Ectodermal cell (in vitro differentiated cells): ENCODE measurements around the gene WDSUB1.

Experiments
- H3K27ac ChIP-seq: 2 replicates; pipeline ENCODE4 v1.7.0; 2013; ENCODE audit warnings: mild to moderate bottlenecking, low read depth, low read length; ENCODE audit not compliant: insufficient read depth, poor library complexity, severe bottlenecking
- H3K27me3 ChIP-seq: 2 replicates; pipeline ENCODE4 v1.7.0; 2013; ENCODE audit warnings: mild to moderate bottlenecking, low read length; ENCODE audit not compliant: insufficient read depth, control insufficient read depth, poor library complexity, severe bottlenecking
- H3K36me3 ChIP-seq: one replicate; pipeline ENCODE4 v1.7.0; 2013; ENCODE audit warnings: low read length; ENCODE audit not compliant: control insufficient read depth, insufficient read depth
- H3K4me1 ChIP-seq: one replicate; pipeline ENCODE4 v1.7.0; 2013; ENCODE audit warnings: low read length; ENCODE audit not compliant: control insufficient read depth, insufficient read depth
- H3K4me3 ChIP-seq: 2 replicates; pipeline ENCODE4 v1.7.0; 2013; ENCODE audit warnings: low read depth, low read length, control low read depth; ENCODE audit not compliant: insufficient read depth
- H3K9me3 ChIP-seq: 2 replicates; pipeline ENCODE4 v1.7.0; 2013; ENCODE audit warnings: mild to moderate bottlenecking, low read length, moderate library complexity; ENCODE audit not compliant: control insufficient read depth
- WGBS, 2 experiments: methylation state at CpG; one replicate each; pipeline ENCODE4 v1.1.7; 2013; ENCODE audit warnings: missing lambda C conversion rate in 2 of 2; 5-methylcytosine and 5-hydroxymethylcytosine counted together

Gene WDSUB1

GRCh38 chr2:159209341-159210306 is 76.9 kb downstream of the WDSUB1 start:
- 86 to 88% methylated on average over 15 of the region's 15 CpGs for WGBS, 2 experiments
- Histone ChIP-seq H3K4me3 (no peak overlapping the region), H3K9me3 (no peaks in the 10 kb centered on the region), H3K4me1 (peaks cover 19% of the 10 kb centered on the region), H3K27me3 (peaks cover 8% of the 10 kb centered on the region), H3K36me3 (no peaks in the 10 kb centered on the region), H3K27ac (no peak overlapping the region)

- 89 to 92% methylated on average over 5 of the region's 5 CpGs for WGBS, 2 experiments
- Histone ChIP-seq H3K27ac (no peak overlapping the region), H3K4me3 (no peak overlapping the region), H3K4me1 (peaks cover 19% of the 10 kb centered on the region), H3K27me3 (peaks cover 4% of the 10 kb centered on the region), H3K9me3 (no peaks in the 10 kb centered on the region), H3K36me3 (no peaks in the 10 kb centered on the region)
Observed at GRCh38 chr2:159208438-159208837, 78.1 kb downstream of the WDSUB1 start.

GRCh38 chr2:159206736-159207380 is 79.6 kb downstream of the WDSUB1 start:
- no peaks in the 10 kb centered on the region for H3K36me3 ChIP-seq
- H3K4me1 ChIP-seq: peaks cover 15% of the 10 kb centered on the region
- peaks cover 3% of the 10 kb centered on the region for H3K27me3 ChIP-seq
- H3K27ac ChIP-seq: no peak overlapping the region
- WGBS, 2 experiments: 93 to 94% methylated on average over 5 to 6 of the region's 6 CpGs
- no peak overlapping the region for H3K4me3 ChIP-seq
- no peaks in the 10 kb centered on the region for H3K9me3 ChIP-seq

GRCh38 chr2:159204381-159205144 is 81.9 kb downstream of the WDSUB1 start:
- Histone ChIP-seq H3K4me1 (peaks cover 14% of the 10 kb centered on the region), H3K36me3 (no peaks in the 10 kb centered on the region), H3K27me3 (peaks cover 3% of the 10 kb centered on the region), H3K4me3 (no peak overlapping the region), H3K27ac (no peak overlapping the region), H3K9me3 (no peaks in the 10 kb centered on the region)
- 93 to 94% methylated on average over 15 of the region's 15 CpGs for WGBS, 2 experiments

- Histone ChIP-seq H3K36me3 (no peaks in the 10 kb centered on the region), H3K27ac (no peak overlapping the region), H3K4me1 (peaks cover 16% of the 10 kb centered on the region), H3K9me3 (no peaks in the 10 kb centered on the region), H3K27me3 (no peaks in the 10 kb centered on the region), H3K4me3 (no peak overlapping the region)
- 92% methylated on average over 4 of the region's 4 CpGs for WGBS, 2 experiments
Observed at GRCh38 chr2:159202568-159203071, 83.9 kb downstream of the WDSUB1 start.

- Histone ChIP-seq H3K27me3 (no peaks in the 10 kb centered on the region), H3K36me3 (no peaks in the 10 kb centered on the region), H3K9me3 (no peaks in the 10 kb centered on the region), H3K4me1 (peaks cover 16% of the 10 kb centered on the region), H3K27ac (no peak overlapping the region), H3K4me3 (no peak overlapping the region)
- 83% methylated on average over 8 of the region's 8 CpGs for WGBS, 2 experiments
Observed at GRCh38 chr2:159201360-159202063, 85.0 kb downstream of the WDSUB1 start.

GRCh38 chr2:159200498-159200897 is 86.0 kb downstream of the WDSUB1 start:
- no peaks in the 10 kb centered on the region for H3K36me3 ChIP-seq

GRCh38 chr2:159199761-159200465 is 86.6 kb downstream of the WDSUB1 start:
- H3K9me3 ChIP-seq: no peaks in the 10 kb centered on the region
- no peaks in the 10 kb centered on the region for H3K27me3 ChIP-seq
- peaks cover 16% of the 10 kb centered on the region for H3K4me1 ChIP-seq
- H3K36me3 ChIP-seq: no peaks in the 10 kb centered on the region
- WGBS, 2 experiments: 87 to 90% methylated on average over 4 of the region's 4 CpGs
- H3K27ac ChIP-seq: no peak overlapping the region
- no peak overlapping the region for H3K4me3 ChIP-seq

More at GRCh38 chr2:159200498-159200897, 86.0 kb downstream of the WDSUB1 start:
- no peak overlapping the region for H3K4me3 ChIP-seq
- peaks cover 16% of the 10 kb centered on the region for H3K4me1 ChIP-seq
- 83 to 88% methylated on average over 1 of the region's 1 CpG for WGBS, 2 experiments
- H3K9me3 ChIP-seq: no peaks in the 10 kb centered on the region
- H3K27ac ChIP-seq: no peak overlapping the region
- no peaks in the 10 kb centered on the region for H3K27me3 ChIP-seq

GRCh38 chr2:159199236-159199635 is 87.3 kb downstream of the WDSUB1 start:
- no peaks in the 10 kb centered on the region for H3K36me3 ChIP-seq
- no peaks in the 10 kb centered on the region for H3K27me3 ChIP-seq
- H3K27ac ChIP-seq: no peak overlapping the region
- H3K4me1 ChIP-seq: peaks cover 12% of the 10 kb centered on the region
- no peaks in the 10 kb centered on the region for H3K9me3 ChIP-seq
- WGBS, 2 experiments: 94% methylated on average over 9 of the region's 9 CpGs
- no peak overlapping the region for H3K4me3 ChIP-seq
